AG08396 (cell line): ENCODE results near the gene THPO.

Experiments used
- DNase-seq: peaks from one replicate; pipeline ENCODE4 v3.0.0; 2012; ENCODE audit warnings: low spot score, mixed read lengths

THPO gene

DNA sequence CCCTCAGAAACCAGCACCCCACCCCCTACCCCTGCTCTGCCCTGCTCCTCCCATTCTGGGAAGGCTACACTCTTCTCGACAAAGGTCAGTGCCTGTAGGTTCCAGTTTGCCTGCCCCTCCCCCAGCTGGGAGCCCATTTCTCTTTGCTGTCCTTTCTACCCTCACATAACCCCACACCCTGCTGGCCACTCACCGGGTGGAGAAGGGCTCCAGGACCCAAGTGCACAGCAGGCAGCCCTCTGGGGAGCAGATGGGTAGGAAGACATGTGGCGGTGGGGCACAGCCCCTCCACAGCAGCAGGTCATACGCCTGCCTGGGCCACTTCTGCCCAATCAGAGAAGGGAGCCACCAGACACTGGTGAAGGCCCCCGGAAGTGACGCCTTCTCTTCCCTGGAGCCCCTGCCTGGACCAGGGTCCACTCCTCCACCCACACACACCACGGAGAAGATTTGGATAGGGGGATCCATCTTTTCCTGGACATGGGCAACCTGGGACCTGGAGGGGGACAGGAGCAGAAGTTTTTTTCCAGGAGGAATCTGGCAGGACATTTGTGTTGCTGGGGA is at the start of gene THPO:
Gene THPO (minus strand): TSS at position 326 of the 564 bp plus-strand sequence. CDS start 1,948 bp downstream, outside the sequence.
- DNase-seq = no peak

DNA sequence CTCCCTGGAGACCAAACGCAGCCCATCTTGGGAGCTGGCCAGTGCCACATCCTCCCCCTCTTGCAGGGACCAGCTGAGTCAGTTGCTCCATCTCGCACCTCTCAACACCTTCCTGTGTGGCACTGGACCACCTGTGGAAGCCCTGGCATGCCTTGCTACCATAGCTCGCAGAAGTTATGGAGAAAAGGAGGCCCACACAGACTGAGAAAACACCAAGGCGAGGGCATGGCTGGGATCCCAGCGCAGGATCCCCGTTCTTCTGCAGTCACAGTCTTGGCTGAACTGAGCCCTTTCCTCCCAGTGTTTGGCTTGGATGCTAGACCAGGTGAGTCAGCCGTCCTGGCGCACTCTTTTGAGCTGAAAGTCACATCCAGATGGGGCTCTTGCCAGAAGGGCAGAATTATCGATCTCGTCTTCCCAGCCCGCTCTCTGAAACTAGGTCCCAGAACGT is 48.7 kb upstream of the THPO start:
- DNase-seq = no peak

DNA sequence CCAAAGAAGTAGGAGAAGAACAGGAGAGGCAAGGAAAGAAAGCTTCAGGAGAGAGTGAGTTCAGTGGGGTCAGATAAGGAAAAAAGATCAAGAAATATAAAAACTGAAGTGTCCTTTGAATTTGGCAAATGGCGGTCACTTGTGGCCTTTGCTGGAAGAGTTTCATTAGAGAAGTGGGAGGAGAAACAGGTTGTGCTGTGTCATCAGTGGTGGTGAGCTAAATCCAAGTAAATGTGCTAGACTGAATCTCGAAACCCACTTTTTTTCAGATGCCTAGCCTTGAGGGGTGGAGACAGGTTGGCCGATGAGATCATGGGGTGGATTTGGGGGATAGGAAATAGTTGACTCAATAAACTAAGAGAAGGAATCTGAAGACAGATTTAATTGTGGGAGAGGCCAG is 45.6 kb upstream of the THPO start:
- no peak for DNase-seq

DNA sequence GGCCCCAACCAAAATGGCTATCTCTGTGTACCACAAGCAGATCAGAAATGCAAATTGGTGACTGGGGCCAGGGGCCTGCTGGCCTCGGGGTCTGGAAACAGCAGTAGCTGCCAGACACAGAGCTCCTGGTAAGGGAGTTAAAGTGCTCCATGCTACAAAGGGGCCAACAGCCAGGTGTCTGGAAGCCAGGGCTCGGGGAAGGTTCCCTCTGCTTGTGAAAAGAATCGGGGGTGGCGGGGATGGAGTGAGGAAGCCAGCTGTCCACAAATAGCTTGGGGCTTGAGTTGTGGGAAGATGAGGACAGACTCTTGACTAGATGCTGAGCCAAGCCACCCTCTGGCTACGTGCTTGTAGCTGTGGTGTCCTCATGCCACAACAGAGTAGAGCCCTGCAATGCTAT is 41.2 kb upstream of the THPO start:
- no peak for DNase-seq

DNA sequence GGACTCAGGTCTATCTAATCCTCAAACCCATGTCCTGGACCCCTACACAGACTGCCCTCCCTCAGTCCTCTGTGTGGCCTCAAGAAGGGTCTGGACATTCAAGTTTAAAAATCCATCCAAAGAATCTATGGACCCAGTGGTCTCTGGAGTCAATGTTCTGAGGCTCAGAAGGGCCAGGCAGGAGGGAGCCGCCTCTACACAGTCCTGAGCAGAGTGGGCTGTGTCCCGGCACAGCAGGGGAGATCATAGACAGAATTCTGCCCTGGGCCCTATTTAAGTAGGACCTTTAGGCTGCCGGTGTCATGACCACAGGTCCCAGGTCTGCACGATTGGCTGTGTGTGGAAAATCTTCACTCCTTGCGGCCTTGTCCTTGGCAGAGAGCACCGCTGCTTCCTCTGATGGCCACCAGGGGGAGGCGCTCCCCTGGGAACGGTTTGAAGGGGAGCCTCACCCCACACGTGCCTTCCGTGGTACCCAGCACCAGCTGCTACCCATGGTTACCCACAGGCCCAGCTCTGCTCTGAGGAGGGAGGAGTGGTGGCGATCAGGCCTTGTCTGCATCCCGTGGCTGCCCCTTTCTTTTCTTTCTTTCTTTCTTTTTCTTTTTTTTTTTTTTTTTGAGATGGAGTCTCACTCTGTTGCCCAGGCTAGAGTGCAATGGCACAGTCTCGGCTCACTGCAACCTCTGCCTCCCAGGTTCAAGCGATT is 39.8 kb upstream of the THPO start:
- DNase-seq = peak; percentile 79

DNA sequence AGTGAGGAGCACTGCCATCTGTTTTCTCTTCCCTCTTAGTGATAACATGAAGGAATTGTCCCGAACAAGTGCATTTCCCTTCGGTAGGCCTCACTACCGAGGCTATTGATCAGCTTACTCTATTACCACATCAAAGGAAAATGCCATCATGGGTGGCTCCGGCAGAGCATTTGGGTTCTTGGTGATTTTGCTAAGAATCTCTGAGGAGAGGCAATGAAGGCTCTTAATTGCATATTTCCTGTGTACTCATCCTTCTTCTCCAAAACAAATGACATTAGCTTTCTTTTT is 37.1 kb upstream of the THPO start:
- no peak for DNase-seq

DNA sequence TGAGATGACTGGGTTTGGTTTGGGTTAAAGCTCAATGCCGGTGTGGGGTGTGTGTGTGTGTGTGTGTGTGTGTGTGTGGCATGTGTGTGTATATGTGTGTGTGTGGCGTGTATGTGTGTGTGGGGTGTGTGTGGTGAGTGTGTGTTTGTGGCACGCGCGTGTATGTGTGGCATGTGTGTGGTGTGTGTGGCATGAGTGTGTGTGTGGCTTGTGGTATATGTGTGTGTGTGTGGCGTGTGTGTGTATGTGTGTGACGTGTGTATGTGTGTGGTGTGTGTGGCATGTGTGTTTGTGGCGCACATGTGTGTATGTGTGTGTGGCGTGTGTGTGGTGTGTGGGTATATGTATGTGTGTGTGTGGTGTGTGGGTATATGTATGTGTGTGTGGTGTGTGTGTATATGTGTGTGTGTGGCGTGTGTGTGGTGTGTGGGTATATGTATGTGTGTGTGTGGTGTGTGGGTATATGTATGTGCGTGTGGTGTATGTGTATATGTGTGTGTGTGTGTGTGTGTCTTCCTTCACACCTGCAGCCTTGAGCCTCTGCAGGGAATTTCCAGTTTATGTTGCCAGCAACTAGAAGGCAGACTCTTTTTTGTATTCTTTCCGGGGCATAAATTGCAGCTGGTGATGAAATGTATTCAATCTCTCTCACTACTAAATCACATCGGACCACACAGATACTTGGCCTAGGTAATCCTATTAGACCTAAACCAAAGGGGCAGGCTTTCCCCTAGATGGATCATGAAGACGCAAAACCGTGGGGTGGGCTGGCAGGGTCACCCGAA is 36.6 kb upstream of the THPO start:
- DNase-seq = no peak

DNA sequence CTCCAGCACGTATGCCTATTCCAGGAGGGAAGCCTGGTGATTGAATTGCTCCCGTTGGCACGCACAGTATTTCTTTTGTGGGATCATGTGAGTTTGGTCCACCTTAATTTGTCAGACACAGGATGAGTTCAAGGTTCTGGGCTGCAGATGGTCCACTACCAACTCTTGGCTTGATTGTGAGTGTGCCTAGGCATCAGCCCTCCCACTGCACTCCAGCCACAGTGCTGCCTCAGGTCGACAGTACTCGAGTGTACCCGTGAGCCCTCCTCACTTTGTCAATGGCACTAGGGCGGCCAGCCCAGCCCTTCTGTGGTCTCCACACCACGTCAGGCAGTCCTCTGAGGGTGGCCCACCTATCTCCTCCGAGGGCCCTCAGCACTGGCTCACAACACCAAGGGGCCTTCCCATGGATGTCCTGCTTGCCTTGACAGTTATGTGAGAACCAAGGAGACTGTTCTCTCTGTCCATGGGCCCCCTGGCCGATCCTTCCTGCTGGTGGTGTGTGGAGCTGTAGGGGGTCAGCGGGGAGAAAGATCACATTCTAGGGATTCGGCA is 32.0 kb upstream of the THPO start:
- no peak for DNase-seq

DNA sequence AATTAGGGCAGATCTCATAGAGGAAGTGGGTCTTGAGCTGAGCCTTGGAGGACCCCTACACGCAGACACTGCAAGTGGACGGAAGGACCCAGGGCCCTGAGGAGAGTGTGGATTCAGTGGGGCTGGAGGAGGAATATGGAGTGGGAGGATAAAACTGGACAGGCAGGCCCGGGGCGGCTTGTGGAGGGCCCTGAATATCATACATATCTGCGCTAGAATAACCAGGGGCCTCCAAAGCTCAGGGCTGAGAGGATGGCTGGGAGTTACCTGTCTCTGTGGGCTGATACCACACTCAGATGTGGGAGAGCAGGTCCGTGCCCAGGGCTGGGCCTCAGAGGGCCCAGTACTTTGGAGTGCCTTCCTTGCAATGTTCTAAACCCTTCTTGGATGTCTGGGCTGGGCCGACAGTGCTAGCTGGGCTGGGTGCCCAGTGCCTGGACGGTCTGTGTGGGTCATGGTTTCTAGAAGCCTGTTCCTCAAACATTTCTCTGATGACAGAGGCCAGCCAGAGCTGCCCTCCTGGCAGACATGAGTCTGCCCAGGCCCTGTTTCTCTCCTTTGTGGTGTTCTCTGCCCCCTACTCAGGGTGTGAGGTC is 31.4 kb upstream of the THPO start:
- DNase-seq = no peak

DNA sequence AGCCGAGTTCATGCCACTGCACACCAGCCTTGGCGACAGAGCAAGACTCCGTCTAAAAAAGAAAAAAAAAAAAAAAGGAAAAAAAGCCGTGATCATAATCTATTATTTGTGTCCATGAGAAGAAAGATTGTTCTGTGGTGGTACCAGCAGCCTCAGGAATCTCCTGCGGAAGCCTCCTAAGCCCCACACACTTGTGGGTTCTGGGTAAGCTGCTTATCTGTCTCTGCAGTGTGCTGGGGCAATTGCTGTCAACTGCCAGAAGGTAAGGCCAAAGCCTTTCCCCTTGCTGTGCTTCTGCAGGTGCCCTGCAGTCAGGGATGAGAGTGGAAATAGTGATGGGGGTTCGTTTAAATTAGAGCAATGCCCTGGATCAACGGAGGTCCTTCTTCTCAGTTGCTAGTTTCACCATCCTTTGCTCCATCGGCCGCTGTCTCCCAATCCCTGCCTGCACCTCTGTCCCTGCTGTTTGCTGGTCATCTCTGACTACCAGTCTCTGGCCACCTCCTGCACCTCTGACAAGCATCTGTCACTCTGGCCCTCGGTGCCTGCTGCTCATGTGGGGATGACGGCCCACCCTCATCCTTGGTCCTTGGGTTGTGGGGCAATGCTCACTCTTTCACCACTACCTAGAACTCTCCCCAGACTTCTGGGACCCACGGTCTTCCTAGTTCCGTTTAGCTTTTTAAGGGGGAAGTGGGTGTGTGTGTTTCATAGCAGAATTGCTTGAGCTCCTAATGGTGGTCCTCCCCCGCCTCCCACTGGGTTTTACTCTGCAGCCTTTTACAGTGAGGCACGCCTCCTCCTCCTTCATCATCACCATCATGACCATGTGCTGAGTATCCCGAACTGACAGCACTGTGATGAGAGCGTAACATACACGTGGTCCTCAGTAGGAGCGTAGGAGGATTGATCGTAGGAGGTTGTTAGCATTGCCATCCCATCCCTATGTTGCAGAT is 27.3 kb upstream of the THPO start:
- no peak for DNase-seq

DNA sequence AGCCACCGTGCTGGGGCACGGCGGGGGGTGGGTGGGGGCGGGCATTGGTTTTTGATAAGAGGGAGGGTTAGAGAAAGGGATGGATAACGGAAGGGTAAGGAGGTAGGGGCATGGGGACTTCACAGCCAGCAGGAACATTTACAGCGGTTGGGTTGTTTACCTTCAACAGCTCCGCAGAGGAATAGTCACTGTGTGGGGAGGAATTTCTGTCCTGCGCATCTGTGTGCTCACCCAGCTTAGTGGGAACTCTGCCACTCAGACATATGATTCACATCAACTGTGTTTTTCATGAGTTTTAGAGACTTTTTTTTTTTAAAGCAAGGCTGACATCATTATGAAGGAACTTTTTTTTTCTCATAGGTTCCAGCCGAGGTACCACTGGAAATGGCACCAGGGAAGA is 21.4 kb upstream of the THPO start:
- peak; percentile 90 for DNase-seq

DNA sequence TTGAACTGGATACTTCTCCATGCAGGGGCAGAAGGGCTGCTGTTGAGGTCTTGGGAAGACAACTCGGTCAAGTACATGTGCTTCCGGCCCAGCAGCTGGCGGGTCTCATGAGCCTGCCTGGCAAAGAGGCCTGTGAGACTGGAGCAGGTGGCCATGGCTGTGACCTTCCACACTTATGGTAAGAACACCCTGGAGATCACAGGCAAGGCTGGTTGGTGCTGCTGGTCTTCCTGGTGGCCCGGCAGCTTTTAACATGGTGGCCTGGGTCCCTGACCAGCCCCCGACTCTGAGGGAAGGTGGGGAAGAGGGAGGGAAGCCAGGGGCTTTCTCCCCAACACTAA is 17.3 kb upstream of the THPO start:
- no peak for DNase-seq

DNA sequence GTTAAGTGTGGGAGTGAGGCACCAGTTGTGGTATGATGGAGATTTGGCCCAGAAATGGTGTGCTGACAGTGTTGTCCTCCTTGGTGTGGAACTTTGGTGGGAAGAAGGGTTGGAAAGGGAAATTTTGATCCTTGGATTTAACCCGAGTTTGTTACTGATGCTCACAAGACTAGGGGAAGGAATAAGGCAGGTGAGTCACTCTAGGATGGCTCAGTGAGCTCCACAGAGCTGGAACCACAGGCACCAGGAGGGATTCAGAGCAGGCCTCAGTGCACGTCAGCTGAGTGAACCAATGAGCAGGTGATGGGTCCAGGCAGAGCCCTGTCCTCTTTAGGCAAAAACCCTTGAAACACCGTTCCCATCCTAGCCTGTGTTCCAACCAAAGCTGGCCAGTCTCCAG is 13.3 kb upstream of the THPO start:
- no peak for DNase-seq

DNA sequence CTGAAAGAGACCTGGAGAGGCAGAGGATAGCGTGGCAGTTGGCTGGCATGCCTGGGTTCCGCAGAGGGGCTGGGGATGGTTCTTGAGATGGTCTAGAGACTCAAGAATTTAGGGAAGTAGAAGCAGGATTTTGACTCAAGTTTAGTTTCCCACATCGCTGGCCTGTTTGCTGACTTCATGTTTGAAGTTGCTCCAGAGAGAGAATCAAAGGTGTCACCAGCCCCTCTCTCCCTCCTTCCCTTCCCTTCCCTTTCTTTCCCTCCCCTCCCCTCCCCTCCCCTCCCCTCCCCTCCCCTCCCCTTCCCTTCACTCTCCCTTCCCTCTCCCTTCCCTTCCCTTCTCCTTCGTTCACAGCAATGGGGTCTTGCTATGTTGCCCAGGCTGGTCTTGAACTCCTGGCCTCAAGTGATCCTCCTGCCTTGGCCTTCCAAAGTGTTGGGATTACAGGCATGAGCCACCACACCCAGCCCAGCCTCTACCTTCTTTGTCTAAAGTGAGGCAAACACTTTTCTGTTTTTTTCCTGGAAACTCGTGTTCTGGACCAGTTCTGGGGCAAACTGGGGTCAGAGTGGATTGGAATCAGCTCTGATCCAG is 12.0 kb upstream of the THPO start:
- no peak for DNase-seq

DNA sequence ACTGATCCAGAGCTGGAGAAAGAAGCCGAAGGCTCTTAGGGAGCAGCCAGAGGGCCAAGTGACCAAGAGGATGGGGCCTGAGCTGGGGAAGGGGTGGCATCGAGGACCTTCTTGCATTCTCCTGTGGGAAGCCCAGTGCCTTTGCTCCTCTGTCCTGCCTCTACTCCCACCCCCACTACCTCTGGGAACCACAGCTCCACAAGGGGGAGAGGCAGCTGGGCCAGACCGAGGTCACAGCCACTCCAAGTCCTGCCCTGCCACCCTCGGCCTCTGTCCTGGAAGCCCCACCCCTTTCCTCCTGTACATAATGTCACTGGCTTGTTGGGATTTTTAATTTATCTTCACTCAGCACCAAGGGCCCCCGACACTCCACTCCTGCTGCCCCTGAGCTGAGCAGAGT is 11.4 kb upstream of the THPO start:
- no peak for DNase-seq

DNA sequence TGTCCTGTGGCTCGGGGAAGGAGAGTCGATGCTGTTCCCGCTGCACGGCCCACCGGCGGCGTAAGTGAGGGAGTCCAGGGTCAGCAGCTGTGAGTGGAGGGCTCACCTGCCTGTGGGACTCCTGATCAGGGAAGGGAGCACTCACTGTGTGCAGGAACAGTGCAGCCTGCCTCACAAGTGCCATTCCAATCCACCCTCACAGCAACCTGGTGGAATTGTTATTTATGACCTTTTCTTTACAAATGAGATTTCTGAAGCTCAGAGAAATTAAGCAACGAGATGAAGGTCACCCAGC is 10.9 kb upstream of the THPO start:
- no peak for DNase-seq

DNA sequence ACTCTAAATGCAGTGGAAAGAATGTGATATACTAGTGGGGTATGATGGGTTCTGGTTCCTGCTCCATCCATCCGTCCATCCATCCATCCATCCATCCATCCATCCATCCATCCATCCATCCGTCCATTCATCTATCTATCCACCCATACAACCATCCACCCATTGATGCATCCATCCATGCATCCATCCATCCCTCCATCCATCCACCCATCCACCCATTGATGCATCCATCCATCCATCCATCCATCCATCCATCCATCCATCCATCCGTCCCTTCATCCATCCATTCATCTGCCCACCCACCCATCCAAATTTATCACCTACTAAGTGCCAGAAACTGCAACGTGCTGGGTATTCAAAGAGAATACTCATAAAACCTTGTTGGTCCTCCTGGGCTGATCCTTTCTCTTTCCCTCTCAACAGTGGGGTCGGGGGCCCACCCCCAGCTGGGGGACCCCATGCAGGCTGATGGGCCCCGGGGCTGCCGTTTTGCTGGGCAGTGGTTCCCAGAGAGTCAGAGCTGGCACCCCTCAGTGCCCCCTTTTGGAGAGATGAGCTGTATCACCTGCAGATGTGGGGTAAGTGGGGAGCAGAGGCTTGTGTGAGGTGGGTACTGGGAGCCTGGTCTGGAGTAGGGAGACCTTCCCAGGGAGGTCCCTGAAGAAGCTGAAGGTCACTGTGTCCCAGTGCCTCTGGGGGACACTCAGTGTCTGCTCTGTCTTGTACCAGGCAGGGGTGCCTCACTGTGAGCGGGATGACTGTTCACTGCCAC is 10.3 kb upstream of the THPO start:
- DNase-seq = no peak

DNA sequence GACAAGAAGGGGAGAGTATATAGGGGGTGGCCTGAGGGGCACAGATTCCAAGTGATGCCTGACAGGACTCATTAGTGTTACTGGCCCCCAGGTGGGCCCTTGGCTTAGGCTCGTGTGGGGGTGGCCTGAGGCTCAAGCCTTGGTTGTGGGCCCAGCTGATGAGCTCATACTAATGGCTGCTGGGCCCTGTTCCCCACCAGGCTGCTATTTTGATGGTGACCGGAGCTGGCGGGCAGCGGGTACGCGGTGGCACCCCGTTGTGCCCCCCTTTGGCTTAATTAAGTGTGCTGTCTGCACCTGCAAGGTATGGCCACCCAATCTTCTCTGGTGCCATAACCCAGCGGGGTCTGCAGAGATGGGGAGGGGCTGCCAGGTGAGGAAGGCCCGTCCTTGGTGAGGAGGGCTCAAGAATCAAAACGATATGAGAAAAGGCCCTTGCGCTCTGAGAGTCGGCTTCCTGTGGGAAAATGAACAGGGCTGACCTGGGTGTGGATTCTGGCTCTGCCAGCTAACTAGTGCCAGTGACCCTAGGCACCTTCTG is 9.2 kb upstream of the THPO start:
- no peak for DNase-seq

DNA sequence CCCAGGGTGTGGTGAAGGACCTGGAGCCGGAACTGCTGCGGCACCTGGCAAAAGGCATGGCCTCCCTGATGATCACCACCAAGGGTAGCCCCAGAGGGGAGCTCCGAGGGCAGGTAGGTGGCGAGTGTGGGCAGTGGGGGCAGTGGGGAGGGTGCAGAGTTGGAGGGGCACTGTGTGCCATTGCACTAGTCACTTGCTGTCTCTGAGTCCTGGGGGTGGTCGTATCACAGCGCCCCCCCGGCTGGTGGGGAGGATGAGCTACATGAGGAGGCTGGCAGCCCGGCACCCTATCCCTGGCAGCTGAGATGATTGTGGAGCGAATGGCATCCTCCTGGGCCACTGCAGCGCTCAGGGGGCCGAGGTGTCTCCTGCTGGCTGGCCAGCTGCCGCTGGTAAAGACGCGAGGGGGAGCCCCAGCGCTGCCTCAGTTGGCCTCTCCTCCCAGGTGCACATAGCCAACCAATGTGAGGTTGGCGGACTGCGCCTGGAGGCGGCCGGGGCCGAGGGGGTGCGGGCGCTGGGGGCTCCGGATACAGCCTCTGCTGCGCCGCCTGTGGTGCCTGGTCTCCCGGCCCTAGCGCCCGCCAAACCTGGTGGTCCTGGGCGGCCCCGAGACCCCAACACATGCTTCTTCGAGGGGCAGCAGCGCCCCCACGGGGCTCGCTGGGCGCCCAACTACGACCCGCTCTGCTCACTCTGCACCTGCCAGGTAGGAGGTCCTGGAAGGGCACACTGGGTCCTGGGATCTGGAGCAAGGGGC is 8.2 kb upstream of the THPO start:
- DNase-seq = no peak
